Amygdala (tissue), 56 donors: Measurements from ENCODE around the gene AK9.

Experiments
- DNase-seq, 56 donors: peaks; one replicate each; lab custom pipeline; 2025; lab: John Stamatoyannopoulos, UW

Gene AK9

DNA sequence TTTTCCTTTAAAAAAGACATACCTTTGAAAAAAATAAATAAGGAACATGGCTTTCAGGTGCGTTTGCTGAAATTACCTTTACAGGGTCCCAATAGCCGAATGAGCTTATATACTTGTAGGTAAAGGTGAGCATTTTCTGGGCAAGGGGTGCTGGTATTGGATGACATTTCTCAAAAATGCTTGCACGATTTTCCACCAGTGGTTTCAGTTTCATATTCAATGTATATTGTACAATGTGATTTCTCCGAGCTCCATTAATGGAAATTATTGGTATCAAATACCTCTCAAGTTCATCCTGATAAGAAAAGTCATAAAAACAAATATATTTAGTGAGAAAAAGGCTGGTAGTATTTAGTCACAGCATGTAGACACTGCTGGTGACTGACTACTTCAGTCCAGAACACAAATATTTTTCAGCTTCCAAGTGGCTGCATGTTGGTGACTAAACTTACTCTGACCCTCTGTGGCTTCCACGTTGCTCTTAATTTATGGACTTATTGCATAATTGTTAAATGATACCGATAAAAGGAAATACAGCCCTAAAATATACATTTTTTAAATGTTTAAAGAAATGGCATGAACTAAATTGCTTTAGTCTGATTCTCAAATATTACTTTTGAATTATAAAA is 175.1 kb downstream of the AK9 start:
- no peak for DNase-seq

DNA sequence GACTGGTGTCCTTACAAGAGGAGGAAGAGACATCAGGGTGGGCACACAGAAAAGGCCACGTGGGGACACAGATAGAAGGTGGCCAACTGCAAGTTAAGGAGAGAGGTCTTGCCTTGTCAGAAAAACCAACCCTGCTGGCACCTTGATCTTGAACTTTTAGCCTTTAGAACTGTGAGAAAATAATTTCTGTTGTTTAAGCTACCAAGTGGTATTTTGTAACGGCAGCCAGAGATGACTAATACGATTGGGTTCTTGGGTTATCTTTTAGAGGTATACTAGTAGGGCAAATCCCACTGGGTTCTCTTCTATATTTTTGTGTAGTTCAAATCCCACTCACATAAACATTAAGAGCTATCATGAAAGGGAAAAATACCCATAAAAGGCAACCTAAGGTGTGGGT is 176.1 kb downstream of the AK9 start:
- DNase-seq = no peak

DNA sequence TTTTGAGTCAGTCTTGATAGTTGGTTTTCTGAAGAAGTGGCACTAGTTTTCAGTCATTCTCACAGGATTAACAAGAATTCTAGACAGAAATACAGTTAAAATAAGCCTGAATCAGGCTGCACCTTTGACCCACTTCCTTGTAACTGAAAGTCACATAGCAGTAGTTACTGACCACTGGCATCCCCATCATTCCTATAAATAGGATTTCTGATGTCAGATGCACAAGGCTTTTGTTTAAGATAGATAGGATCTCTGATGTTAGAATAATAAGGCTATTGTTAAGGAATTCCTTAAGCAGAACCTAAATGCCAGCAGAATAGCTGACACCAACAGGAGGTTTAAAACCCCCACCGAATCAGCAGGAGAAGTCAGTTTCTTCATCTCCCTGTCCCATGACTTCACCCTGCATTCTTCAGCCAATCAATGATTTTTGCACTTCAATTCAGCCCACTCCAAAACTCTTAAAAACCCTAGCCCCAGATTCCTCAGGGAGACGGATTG is 177.4 kb downstream of the AK9 start:
- no peak for DNase-seq

DNA sequence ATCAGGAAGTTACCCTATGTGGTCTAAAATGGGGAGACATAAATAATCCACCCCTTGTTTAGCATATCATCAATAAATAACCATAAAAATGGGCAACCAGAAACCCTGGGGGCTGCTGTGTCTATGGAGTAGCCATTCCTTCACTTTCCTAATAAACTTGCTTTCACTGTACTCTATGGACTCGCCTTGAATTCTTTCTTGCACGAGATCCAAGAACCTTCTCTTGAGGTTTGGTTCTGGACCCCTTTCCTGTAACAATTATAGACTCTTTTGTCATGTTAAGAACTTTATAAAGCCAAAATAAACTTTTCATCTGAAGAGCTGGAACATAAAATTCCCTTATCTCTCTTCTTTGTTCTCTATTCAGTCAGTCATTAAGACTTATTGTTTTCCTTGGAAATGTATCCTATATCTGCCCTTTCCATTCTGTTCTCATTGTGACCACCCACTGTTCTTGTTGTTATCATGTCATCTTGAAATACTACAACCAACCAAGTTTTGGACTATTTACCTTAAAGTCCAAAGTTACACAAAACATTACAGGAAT is 178.7 kb downstream of the AK9 start:
- no peak for DNase-seq

DNA sequence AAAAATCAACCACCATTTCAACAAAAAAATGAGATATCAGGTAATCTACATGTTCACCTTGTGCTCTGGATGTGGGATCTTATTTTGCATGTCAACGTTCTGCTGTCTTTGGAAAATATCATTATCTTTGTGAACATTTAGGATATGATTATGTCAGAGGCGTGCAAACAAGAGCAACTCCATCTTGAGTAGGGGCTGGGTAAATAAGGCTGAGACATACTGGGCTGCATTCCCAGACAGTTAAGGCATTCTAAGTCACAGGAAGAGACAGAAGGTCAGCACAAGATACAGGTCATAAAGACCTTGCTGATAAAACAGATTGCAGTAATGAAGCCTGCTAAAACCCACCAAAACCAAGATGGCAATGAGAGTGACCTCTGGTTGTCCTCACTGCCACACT is 179.2 kb downstream of the AK9 start:
- DNase-seq = no peak

DNA sequence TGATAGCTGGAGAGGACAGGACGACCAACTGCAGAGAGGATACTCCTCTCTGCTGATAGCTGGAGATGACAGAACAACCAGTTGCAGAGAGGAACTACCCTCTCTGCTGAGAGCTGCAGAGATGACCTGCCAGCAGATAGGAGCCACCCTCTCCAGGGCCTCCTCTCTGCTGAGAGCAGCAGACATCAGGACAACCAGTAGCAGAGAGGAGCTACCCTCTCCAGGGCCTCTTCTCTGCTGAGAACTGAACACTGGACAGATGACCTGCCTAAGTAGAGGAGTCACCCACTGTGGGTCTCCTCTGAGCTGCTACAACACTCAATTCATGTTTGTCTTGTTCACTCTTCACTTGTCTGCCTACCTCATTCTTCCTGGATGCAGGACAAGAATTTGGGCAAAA is 180.6 kb downstream of the AK9 start:
- DNase-seq = no peak

DNA sequence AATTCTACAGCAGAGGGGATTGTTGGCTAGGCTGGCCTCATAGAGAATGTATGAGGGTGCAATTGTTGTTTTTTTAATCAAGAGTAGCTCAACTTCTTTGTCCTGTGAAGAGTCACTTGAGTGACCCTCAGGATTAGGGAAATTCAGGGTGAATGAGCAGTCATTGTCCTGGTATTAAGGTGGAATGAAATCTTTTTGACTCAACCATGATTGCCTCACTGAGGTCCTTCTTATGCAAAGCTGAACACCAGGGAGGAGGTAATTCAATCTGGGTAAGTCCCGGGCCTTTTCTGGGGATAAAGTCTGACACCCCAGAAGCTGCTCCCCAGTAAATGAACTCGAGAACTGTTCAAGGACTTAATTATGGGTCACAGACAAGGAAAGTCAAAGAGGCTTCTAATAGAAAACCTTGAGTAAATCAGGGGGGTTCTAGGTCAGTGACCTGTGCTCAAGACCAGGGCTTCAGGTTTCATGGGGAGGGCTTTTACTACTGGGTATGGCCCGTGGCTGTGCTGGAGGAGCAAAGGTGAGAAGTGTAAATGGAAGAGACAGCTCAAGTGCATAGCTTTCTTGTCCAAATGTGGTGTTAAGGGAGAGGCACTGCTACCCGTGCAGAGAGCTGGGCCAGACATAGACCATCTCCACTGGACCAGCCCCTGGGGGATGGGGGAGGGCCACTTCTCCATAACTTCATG is 182.7 kb downstream of the AK9 start:
- DNase-seq = no peak

DNA sequence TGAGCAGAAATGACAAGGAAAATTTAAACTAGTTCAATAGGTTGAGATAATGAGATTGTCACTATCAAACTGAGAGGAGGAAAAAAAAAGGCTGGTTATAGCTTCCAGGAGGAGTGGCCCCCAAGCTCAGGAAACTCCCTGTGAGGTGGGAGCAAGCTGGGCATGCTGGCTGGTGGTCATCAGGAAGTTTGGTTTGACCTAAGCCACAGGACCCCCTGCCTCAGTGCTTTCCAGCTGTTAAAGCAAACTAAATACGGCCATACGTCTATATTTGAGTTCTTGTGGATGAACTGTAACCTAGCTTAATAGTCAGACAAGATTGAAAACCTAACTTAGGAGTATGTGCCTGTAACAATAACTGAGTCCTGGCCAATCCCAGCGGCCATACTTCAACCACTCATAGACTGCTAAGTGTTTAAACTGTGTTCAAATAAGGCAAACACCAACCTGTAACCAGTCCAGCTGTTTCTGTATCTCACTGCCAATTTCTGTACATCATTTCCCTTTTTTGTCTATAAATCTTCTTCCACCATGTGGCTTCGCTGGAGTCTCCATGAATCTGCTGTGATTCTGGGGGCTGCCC is 183.4 kb downstream of the AK9 start:
- DNase-seq = no peak

DNA sequence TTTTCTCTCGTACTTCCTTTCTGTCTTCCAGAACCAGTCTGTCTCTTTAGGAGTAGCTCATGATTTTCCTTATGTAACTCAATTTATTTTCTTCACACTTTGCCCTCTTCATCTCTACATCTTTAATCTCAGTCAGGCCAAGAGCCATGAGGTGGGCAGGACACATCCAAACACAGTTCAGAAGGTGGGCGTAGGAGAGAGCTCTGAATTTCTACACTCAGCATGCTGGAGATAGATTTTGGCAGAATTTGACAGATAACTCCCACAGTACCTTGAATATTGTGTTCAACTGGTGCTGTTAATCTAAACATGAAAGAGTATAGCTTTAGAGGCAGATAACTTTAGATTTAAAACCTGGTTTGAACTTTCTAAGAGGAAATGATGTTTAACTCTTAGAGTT is 184.2 kb downstream of the AK9 start:
- no peak for DNase-seq

DNA sequence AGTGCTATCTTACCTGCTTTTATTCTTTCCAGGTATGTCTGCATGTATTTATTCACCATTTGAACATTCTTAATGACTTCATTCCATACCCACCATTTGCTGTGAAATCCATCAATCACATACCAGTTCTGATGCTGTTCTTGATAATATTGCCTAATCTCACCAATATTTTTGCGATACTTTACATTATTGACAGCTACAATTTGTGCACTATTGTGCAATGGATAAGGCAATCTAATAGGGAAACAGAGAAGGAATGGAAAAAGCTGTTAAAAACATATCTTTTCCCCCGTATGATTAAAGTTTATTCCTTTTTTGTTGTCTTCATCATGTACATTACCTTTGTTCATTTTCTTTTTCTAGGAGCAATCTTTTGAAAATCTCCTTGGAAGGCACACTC is 184.7 kb downstream of the AK9 start:
- DNase-seq = no peak

DNA sequence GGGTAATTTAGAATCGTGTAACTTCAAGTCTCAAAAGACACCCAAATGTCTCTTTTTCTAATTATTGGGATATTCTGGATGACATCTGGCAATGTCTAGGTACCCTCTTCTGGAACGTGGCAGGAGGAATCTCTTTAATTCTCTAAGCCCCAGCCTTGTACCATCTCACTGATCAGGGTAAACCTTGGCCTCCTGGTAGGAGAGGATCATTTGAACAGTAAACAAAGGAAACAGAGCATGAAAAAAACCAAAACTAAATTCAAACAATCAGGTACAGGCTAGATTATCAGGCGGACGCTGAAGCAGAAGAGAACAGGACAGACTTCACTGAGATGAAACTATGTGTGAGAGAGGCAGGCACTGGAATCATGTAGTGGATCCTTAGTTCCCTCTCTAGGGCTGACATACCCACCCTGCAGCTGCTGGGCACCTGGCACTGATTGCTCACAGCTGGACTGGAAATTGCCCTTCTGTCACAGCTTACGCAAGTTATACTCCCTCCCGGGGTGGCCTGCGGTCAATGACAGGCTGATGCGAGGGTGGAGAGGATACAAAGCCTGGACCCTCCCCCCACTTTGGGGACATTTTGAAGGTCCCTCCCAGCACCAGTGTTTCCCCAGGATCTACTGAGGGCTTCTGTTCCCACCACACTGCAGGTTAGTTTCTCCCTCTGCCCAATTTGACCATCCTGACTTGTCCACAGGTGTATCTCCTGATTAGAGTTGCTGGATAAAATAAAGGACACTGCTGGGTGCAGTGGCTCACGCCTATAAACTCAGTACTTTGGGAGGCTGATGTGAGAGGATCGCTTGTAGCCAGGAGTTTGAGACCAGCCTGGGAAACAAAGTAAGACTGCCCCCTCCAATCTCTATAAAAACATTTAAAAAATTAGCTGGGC is 187.4 kb downstream of the AK9 start:
- no peak for DNase-seq

DNA sequence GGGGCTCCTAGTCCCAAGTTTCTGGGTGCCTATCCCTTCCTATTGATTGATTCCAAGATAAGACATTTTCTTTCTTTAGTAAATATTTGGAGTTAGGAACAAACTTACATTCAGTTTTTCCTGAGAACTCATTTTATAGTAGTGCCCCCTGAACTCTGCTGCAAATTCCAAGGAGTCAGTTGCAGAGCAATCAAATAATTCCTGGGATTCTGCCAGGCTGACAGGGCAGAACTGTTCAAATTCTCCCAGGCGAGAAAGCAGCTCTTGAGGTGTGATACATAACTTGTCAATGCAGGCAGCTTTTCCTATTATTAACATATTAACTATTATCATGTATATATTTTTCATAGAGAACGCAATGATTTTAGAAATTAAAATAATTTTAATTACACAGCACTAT is 192.1 kb downstream of the AK9 start:
- DNase-seq = no peak

DNA sequence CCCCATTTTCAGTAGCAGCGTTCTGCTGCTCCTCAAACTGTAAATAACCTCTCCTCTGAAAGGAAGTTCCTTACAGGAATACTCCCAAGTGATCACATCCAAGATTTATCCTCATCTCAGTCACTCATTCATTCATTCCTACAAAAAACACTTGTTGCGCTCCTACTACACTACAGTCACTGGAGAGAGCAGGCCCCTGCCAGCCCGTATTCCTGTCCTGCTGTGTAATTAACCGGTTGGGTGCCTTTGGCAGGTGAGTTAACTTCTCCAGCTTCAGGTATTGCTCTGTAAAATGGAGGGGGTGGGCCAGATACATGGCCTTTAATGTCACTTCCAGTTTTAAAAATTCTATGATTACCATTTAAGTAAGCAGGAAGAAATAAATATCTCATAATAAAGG is 192.9 kb downstream of the AK9 start:
- no peak for DNase-seq

DNA sequence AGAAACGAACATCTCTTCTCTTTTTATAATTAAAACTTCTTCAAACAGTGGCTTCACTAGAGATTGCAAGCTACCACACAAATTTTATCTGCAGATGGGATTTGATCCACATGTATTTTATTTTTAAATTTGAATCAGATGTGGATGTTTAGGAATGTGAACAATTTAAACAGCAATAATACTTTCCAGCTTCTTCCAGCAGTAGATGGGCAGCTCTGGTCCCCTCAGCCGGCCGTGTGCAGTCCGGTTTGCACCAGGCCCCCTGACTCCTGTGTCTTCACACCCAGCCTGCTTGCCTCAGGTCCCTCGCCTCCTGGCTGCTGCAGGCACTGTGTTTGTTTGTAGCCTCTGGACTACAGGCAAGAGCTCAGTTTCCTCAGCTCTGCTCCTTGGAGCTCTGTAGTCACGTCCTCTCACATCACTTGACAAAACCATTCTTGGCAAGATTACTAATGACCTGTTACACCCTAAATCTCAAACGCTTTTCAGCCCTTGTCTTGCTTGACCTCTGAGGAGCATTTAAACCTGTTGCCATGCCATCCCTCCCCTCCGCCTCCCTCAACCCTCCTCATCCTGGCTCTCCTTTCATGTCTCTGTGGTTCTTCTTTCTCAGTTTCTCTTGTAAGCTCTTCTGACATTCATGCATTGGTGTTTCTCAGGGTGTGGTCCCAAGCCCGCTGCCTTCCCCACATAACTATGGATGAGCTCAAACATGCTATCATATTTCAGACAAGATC is 194.8 kb downstream of the AK9 start:
- DNase-seq = no peak

DNA sequence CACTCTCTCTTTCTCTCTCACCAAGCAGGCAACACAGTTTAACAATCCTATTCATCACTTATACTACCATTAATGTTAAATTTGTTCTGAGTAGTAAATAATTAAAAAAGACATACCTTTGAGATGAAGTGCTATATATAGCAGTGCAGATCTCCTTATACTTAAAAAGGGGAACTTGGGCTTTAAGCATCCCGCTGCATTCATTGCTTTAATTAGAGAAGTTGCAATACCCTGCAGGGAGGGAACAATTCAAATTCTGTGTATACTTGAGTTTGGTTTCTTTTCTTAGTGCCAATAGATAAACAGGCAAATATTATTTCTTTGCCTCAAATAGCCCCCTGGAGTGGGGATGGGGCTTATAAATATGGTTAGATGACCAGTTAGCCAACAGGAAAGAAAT is 197.1 kb downstream of the AK9 start:
- no peak for DNase-seq

DNA sequence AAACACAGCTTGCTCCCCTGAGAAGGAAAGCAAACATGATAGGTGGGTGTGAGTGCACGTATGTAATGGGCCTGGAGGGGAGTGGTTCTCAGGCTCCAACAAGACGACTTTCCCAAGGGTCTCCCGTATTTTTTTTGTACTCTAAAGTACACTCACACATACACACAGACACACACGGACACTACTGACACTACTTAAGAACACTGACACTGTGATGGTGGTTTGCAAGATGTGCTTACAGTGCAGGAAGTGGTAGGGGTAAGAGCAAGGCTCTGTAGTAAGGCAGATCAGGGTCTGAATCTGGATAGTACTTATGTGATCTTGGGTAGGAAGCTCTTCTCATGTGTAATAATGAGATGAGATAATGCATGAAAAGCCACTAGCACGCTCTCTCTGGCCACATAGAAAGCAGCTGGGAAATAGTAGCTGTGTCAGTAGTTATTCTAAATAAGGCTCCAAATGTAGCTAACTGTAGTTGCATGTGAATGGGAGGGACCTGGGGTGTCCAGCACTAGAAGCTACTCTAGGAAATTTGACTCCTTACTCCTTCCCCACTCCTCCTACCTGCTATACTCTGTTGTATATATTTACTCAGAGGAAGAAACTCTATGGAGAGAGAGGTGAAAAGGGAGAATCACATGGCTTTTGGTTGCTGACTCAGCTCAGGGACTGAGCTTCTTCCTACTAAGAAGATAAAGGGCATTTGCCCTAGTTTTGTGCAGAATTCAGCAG is 199.6 kb downstream of the AK9 start:
- DNase-seq = no peak

DNA sequence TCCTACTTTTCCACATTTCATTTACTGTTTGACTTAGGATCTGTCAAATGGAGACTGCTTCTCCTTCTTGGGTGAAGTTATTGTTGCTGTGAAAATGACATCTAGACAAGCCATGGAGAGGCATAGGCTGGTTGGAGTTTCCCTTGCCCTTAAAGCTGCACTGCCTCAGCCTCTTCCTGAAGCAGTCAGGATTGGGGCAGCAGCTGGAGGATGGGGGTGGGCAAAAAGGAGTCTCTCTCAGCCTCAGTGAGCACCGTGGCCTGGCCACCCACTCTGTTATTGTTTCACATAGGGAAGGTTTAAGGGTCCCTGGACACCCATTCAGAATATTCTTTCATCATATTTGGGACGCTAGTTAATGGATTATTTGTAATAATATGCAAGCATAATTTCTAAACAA is 200.3 kb downstream of the AK9 start:
- DNase-seq = no peak

DNA sequence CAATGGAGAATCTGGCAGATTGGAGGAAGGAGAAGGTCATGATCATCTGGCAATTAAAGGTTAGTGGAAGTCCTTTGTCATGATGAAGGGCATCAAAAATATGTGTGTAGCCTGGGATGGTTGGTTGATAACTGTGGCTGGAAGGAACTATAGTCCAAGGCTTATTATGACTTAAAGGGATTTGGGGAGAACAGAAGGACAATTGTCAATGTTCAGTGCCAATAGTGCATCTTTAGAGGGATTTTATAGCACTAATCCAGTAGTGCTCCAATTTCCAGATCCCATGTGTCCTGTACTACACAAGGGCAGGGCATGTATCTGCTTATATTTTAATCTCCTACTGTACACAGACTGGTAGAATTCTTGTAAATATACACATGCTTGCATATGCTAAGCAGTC is 203.0 kb downstream of the AK9 start:
- no peak for DNase-seq

DNA sequence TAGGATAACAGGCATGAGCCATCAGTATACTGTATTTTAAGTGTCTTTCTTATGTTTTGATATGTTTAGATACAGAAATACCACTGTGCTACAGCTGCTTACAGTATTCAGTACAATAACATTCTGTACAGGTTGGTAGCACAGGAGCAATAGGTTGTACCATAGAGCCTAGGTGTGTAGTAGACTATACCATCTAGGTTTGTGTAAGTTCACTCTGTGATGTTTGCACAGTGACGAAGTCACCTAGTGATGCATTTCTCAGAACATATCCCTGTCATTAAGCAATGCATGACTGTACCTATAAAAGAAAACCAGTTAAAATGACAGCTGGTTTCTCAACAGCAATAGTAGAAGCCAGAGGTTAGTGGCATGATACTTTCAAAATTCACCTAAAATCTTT is 204.9 kb downstream of the AK9 start:
- no peak for DNase-seq
